CD4-positive, alpha-beta T cell treated with Interleukin-10 for 1 hour (primary cell): ENCODE measurements around the gene ITGBL1.

Source experiments
- DNase-seq: peaks from one replicate; pipeline ENCODE4 v3.0.0-alpha.2; 2020

ITGBL1 gene

GRCh38 chr13:101452519-101453485 lies at the start of gene ITGBL1:
Gene ITGBL1 (plus strand): TSS chr13:101452675. CDS start chr13:101452834, 159 bp downstream.
- DNase-seq: no peak

GRCh38 chr13:101406791-101407190 lies 45.7 kb upstream of the ITGBL1 start:
- DNase-seq: no peak

GRCh38 chr13:101408154-101408553 lies 44.3 kb upstream of the ITGBL1 start:
- no peak for DNase-seq

GRCh38 chr13:101408992-101409656 lies 43.4 kb upstream of the ITGBL1 start:
- DNase-seq: no peak

- DNase-seq: no peak
Measured at GRCh38 chr13:101412076-101412475, 40.4 kb upstream of the ITGBL1 start.

- no peak for DNase-seq
Measured at GRCh38 chr13:101415358-101416174, 36.9 kb upstream of the ITGBL1 start.

GRCh38 chr13:101416181-101417042 lies 36.1 kb upstream of the ITGBL1 start, which contains the start of gene NALCN:
Gene NALCN (minus strand): TSS chr13:101416508. CDS start chr13:101399126, 17,382 bp downstream.
- DNase-seq: no peak

GRCh38 chr13:101417043-101417406 lies 35.5 kb upstream of the ITGBL1 start:
- DNase-seq: no peak

- DNase-seq: no peak
Measured at GRCh38 chr13:101417501-101417900, 35.0 kb upstream of the ITGBL1 start.

GRCh38 chr13:101423872-101424271 lies 28.6 kb upstream of the ITGBL1 start:
- no peak for DNase-seq

- no peak for DNase-seq
Measured at GRCh38 chr13:101424381-101425155, 27.9 kb upstream of the ITGBL1 start.

GRCh38 chr13:101425156-101425471 lies 27.4 kb upstream of the ITGBL1 start:
- DNase-seq: no peak

- no peak for DNase-seq
Measured at GRCh38 chr13:101425623-101426022, 26.9 kb upstream of the ITGBL1 start.

- DNase-seq: no peak
Measured at GRCh38 chr13:101429733-101430132, 22.7 kb upstream of the ITGBL1 start.

- no peak for DNase-seq
Measured at GRCh38 chr13:101433895-101434294, 18.6 kb upstream of the ITGBL1 start.

- no peak for DNase-seq
Measured at GRCh38 chr13:101434486-101434885, 18.0 kb upstream of the ITGBL1 start.

GRCh38 chr13:101447852-101448251 lies 4.6 kb upstream of the ITGBL1 start:
- DNase-seq: no peak

GRCh38 chr13:101449790-101450748 lies 2.4 kb upstream of the ITGBL1 start:
- DNase-seq: no peak

- DNase-seq: no peak
Measured at GRCh38 chr13:101450749-101451130, 1.7 kb upstream of the ITGBL1 start.

- DNase-seq: no peak
Measured at GRCh38 chr13:101451641-101452040, 834 bp upstream of the ITGBL1 start.
